ENCODE results near the gene BEGAIN. TPM values are rescaled to one million over a fixed set of nuclear protein-coding genes. Genes with fewer than 3 reads are reported as not detected.

The BEGAIN gene
- total RNA-seq, 1 donor from 2014 or later = 0.54 TPM

- H3K36me3 Mint-ChIP-seq (ENCODE audit: low read depth, unreplicated experiment) = peaks cover 5% of the 10 kb centered on the region
Observed at GRCh38 chr14:100601914-100602313, 14.7 kb upstream of the BEGAIN start.

GRCh38 chr14:100601064-100601463 lies 13.8 kb upstream of the BEGAIN start:
- Mint-ChIP-seq H3K27me3 (ENCODE audit: low read depth, unreplicated experiment) (peaks cover 33% of the 10 kb centered on the region), H3K27ac (ENCODE audit: unreplicated experiment) (no peak overlapping the region), H3K4me1 (ENCODE audit: low read depth, unreplicated experiment) (peaks cover 7% of the 10 kb centered on the region), H3K9me3 (ENCODE audit: unreplicated experiment) (peaks cover 9% of the 10 kb centered on the region), H3K36me3 (ENCODE audit: low read depth, unreplicated experiment) (peaks cover 5% of the 10 kb centered on the region), H3K4me3 (ENCODE audit: unreplicated experiment) (no peak overlapping the region)
- no peak overlapping the region for H3K27ac ChIP-seq (ENCODE audit: low read depth, low read length)
- H3K4me2 ChIP-seq (ENCODE audit: low read length) = no peak overlapping the region
- TF ChIP-seq CTCF (IDR thresholded peaks at IDR 0.05; ENCODE audit: insufficient read depth, low read depth, low read length) = no peak
- no peak for TF ChIP-seq EZH2 (IDR thresholded peaks at IDR 0.05; ENCODE audit: insufficient read depth, low read length)
- no peak overlapping the region for H3K4me3 ChIP-seq (ENCODE audit: insufficient read depth, low read depth, low read length)
- no peaks in the 10 kb centered on the region for H4K20me1 ChIP-seq (ENCODE audit: insufficient read depth, low read length)
- H3K9ac ChIP-seq (ENCODE audit: low read length) = no peak overlapping the region
- no peaks in the 10 kb centered on the region for H3K4me1 ChIP-seq (ENCODE audit: insufficient read depth, low read length)
- no peak overlapping the region for H2AFZ ChIP-seq (ENCODE audit: low read depth, low read length)
- H3K36me3 ChIP-seq (ENCODE audit: insufficient read depth, low read length) = no peaks in the 10 kb centered on the region
- no peak for FAIRE-seq
- DNase-seq (ENCODE audit: low read depth) = no peak
- no peaks in the 10 kb centered on the region for H3K9me3 ChIP-seq (ENCODE audit: insufficient read depth, low read depth, low read length)
- H3K27me3 ChIP-seq (ENCODE audit: insufficient read depth, low read length) = peaks cover 28% of the 10 kb centered on the region
- no peaks in the 10 kb centered on the region for H3K79me2 ChIP-seq (ENCODE audit: insufficient read depth, low read length)

More at GRCh38 chr14:100601914-100602313, 14.7 kb upstream of the BEGAIN start:
- DNase-seq (ENCODE audit: low read depth) (no peak), FAIRE-seq (no peak)
- Histone ChIP-seq H3K9me3 (ENCODE audit: insufficient read depth, low read depth, low read length) (no peaks in the 10 kb centered on the region), H2AFZ (ENCODE audit: low read depth, low read length) (no peak overlapping the region), H3K27me3 (ENCODE audit: insufficient read depth, low read length) (peaks cover 25% of the 10 kb centered on the region), H3K4me2 (ENCODE audit: low read length) (no peak overlapping the region), H3K79me2 (ENCODE audit: insufficient read depth, low read length) (no peaks in the 10 kb centered on the region), H3K4me1 (ENCODE audit: insufficient read depth, low read length) (no peaks in the 10 kb centered on the region), H3K9ac (ENCODE audit: low read length) (no peak overlapping the region), H3K4me3 (ENCODE audit: insufficient read depth, low read depth, low read length) (no peak overlapping the region), H3K36me3 (ENCODE audit: insufficient read depth, low read length) (no peaks in the 10 kb centered on the region), H3K27ac (ENCODE audit: low read depth, low read length) (no peak overlapping the region), H4K20me1 (ENCODE audit: insufficient read depth, low read length) (no peaks in the 10 kb centered on the region)
- TF ChIP-seq CTCF (IDR thresholded peaks at IDR 0.05; ENCODE audit: insufficient read depth, low read depth, low read length) (no peak), EZH2 (IDR thresholded peaks at IDR 0.05; ENCODE audit: insufficient read depth, low read length) (no peak)
- H3K27me3 Mint-ChIP-seq (ENCODE audit: low read depth, unreplicated experiment) = peaks cover 32% of the 10 kb centered on the region
- peaks cover 9% of the 10 kb centered on the region for H3K9me3 Mint-ChIP-seq (ENCODE audit: unreplicated experiment)
- no peak overlapping the region for H3K4me3 Mint-ChIP-seq (ENCODE audit: unreplicated experiment)
- peaks cover 12% of the 10 kb centered on the region for H3K4me1 Mint-ChIP-seq (ENCODE audit: low read depth, unreplicated experiment)
- H3K27ac Mint-ChIP-seq (ENCODE audit: unreplicated experiment) = no peak overlapping the region

- peaks cover 5% of the 10 kb centered on the region for H3K4me1 Mint-ChIP-seq (ENCODE audit: low read depth, unreplicated experiment)
- Histone ChIP-seq H3K9ac (ENCODE audit: low read length) (no peak overlapping the region), H3K4me1 (ENCODE audit: insufficient read depth, low read length) (no peaks in the 10 kb centered on the region)
Observed at GRCh38 chr14:100599981-100600380, 12.8 kb upstream of the BEGAIN start.

More at GRCh38 chr14:100599981-100600380, 12.8 kb upstream of the BEGAIN start:
- H3K36me3 ChIP-seq (ENCODE audit: insufficient read depth, low read length) = no peaks in the 10 kb centered on the region
- no peak overlapping the region for H3K4me3 Mint-ChIP-seq (ENCODE audit: unreplicated experiment)
- H3K79me2 ChIP-seq (ENCODE audit: insufficient read depth, low read length) = no peaks in the 10 kb centered on the region
- H4K20me1 ChIP-seq (ENCODE audit: insufficient read depth, low read length) = no peaks in the 10 kb centered on the region
- H2AFZ ChIP-seq (ENCODE audit: low read depth, low read length) = no peak overlapping the region
- peaks cover 33% of the 10 kb centered on the region for H3K27me3 ChIP-seq (ENCODE audit: insufficient read depth, low read length)
- H3K27me3 Mint-ChIP-seq (ENCODE audit: low read depth, unreplicated experiment) = peaks cover 39% of the 10 kb centered on the region
- H3K9me3 Mint-ChIP-seq (ENCODE audit: unreplicated experiment) = peaks cover 9% of the 10 kb centered on the region
- no peaks in the 10 kb centered on the region for H3K9me3 ChIP-seq (ENCODE audit: insufficient read depth, low read depth, low read length)
- no peak for TF ChIP-seq EZH2 (IDR thresholded peaks at IDR 0.05; ENCODE audit: insufficient read depth, low read length)
- no peak for TF ChIP-seq CTCF (IDR thresholded peaks at IDR 0.05; ENCODE audit: insufficient read depth, low read depth, low read length)
- DNase-seq (ENCODE audit: low read depth) (no peak), FAIRE-seq (no peak)
- H3K27ac Mint-ChIP-seq (ENCODE audit: unreplicated experiment) = no peak overlapping the region
- no peak overlapping the region for H3K27ac ChIP-seq (ENCODE audit: low read depth, low read length)
- H3K4me3 ChIP-seq (ENCODE audit: insufficient read depth, low read depth, low read length) = no peak overlapping the region
- H3K36me3 Mint-ChIP-seq (ENCODE audit: low read depth, unreplicated experiment) = peaks cover 5% of the 10 kb centered on the region
- H3K4me2 ChIP-seq (ENCODE audit: low read length) = no peak overlapping the region

Measured in astrocyte (in vitro differentiated cells and primary cell).